Lower leg skin (tissue), 4 donors: ENCODE measurements around the gene PRDM16. TPM values are rescaled to one million over a fixed set of nuclear protein-coding genes. Genes with fewer than 3 reads are reported as not detected.
"Not testable (repeated sequence)": the region's sequence is repeated elsewhere in the genome, so short reads cannot be mapped to it uniquely, and the experiment has no call there.

Experiments used
- DNase-seq, 2 donors: peaks; one replicate each; pipeline ENCODE4 v3.0.0-alpha.2; 2019; ENCODE audit warnings: low spot score in 2 of 2
- H3K4me3 ChIP-seq: fragments of 200-600 bp; sonication (generic); 2 replicates; pipeline ENCODE4 v1.5.1; 2017; ENCODE audit warnings: mild to moderate bottlenecking, low read depth; ENCODE audit not compliant: poor library complexity, severe bottlenecking
- CTCF ChIP-seq, 3 donors: fragments of 450-650 bp; IDR thresholded peaks; one replicate each; pipeline ENCODE4 v1.5.1; 2016; ENCODE audit warnings: antibody characterized with exemption in 3 of 3, mild to moderate bottlenecking in 3 of 3, moderate library complexity in 2 of 3
- POLR2A ChIP-seq, 2 donors: fragments of 450-650 bp; IDR thresholded peaks; one replicate each; pipeline ENCODE4 v1.6.1; 2016 to 2017; ENCODE audit warnings: antibody characterized with exemption in 2 of 2, mild to moderate bottlenecking in 1 of 2, moderate library complexity in 1 of 2
- WGBS, 2 donors: methylation state at CpG; one replicate each; pipeline ENCODE4 v1.1.5; 2018; 5-methylcytosine and 5-hydroxymethylcytosine counted together
- intact Hi-C: fragments of 100-400 bp; cut with DNase I; formaldehyde crosslinking; loops from one replicate; pipeline ENCODE4 v1.15.0; 2023; ENCODE audit warnings: low total_unique reads
- total RNA-seq, 4 donors: library from RNA; depleted of rRNA; stranded (reverse); fragments of >200 nt; gene quantifications; one replicate each; pipeline ENCODE4 v1.1.0, GENCODE V29; 2016

PRDM16 gene
- total RNA-seq, 4 donors from 2014 or later: 0.08 to 0.91 (median 0.56) TPM; not detected in 1

- no peak for DNase-seq
These were observed 214.8 kb downstream of the PRDM16 start for GRCh38 chr1:3283849-3284248.

GRCh38 chr1:3284691-3285090, 215.7 kb downstream of the PRDM16 start:
- no peak for DNase-seq
- no peak overlapping the region for H3K4me3 ChIP-seq
- intact Hi-C loops: no loop called here
- no peak for TF ChIP-seq CTCF (IDR thresholded peaks at IDR 0.05)
- no peak for TF ChIP-seq POLR2A (IDR thresholded peaks at IDR 0.05)
- WGBS, 2 donors: 78 to 80% methylated on average over 10 to 14 of the region's 15 CpGs

More at GRCh38 chr1:3283849-3284248, 214.8 kb downstream of the PRDM16 start:
- 7 to 21% methylated on average over 22 of the region's 22 CpGs for WGBS, 2 donors
- no peak overlapping the region for H3K4me3 ChIP-seq
- intact Hi-C loops: no loop called here
- TF ChIP-seq CTCF (IDR thresholded peaks at IDR 0.05): no peak
- no peak for TF ChIP-seq POLR2A (IDR thresholded peaks at IDR 0.05)

GRCh38 chr1:3285106-3285740, 216.2 kb downstream of the PRDM16 start:
- no peak for TF ChIP-seq CTCF (IDR thresholded peaks at IDR 0.05)
- TF ChIP-seq POLR2A (IDR thresholded peaks at IDR 0.05): no peak
- no peak overlapping the region for H3K4me3 ChIP-seq
- intact Hi-C loops: no loop called here
- DNase-seq: no peak
- WGBS, 2 donors: 56 to 64% methylated on average over 19 of the region's 19 CpGs

- H3K4me3 ChIP-seq, DNase-seq, intact Hi-C loops: not testable (repeated sequence)
- 93 to 97% methylated on average over 15 to 22 of the region's 33 CpGs for WGBS, 2 donors
These were observed 218.1 kb downstream of the PRDM16 start for GRCh38 chr1:3287095-3287494.

- no peak overlapping the region for H3K4me3 ChIP-seq
- TF ChIP-seq CTCF (IDR thresholded peaks at IDR 0.05): no peak
- no peak for TF ChIP-seq POLR2A (IDR thresholded peaks at IDR 0.05)
- intact Hi-C loops: no loop called here
- WGBS, 2 donors: 84 to 90% methylated on average over 13 to 14 of the region's 25 CpGs
- no peak for DNase-seq
These were observed 218.7 kb downstream of the PRDM16 start for GRCh38 chr1:3287656-3288160.

GRCh38 chr1:3289502-3289901, 220.5 kb downstream of the PRDM16 start:
- TF ChIP-seq POLR2A (IDR thresholded peaks at IDR 0.05) (no peak), CTCF (IDR thresholded peaks at IDR 0.05) (no peak)
- intact Hi-C loops: no loop called here
- 86 to 94% methylated on average over 10 to 12 of the region's 12 CpGs for WGBS, 2 donors
- no peak for DNase-seq
- no peak overlapping the region for H3K4me3 ChIP-seq
